GM21515 (cell line): ENCODE results near the gene FTSJ3.
"Not testable (repeated sequence)": the region's sequence is repeated elsewhere in the genome, so short reads cannot be mapped to it uniquely, and the experiment has no call there.

Experiments used
- ATAC-seq: cut with Tn5 transposase; IDR thresholded peaks from one replicate; pipeline ENCODE4 v1.9.1; 2021; ENCODE audit not compliant: unreplicated experiment

Gene FTSJ3

DNA sequence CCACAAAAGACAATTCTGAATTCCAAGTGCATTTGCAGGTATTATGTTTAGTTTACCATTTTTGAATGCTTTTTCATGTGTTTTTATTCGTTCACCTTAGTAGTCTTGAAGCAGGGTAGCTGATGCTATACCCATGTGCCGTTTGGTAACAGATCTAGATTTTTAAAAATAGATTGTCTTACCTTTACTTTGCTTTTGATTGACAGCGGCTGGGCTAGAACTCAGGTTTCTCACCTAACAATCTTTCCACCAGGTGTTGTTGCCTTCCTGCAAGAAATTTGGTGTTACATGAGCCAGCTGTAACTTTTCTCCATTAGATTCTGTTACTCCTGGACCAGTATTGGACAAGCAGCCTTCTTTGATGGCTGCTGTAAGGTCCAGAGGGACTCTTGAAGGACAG is 1.5 kb upstream of the FTSJ3 start:
- ATAC-seq, result no peak

DNA sequence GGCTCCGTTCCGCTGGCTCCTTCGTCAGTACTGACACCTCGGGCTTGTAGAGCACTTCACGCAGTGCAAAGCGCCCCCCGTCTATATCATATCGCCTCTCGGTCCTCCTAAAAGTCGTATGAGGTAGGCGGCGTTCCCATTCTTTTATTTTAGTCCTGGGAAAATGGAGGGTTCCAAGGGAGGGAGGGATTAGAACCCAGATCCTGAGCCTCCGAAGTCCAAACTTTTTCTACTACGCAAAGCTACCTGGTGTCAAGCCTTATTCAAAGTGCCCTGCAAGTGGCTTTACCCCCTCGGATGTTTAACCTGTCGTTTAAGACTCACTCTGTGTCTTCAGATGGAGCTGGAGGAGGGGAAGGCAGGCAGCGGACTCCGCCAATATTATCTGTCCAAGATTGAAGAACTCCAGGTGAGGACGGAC is 348 bp upstream of the FTSJ3 start:
- ATAC-seq, result no peak

DNA sequence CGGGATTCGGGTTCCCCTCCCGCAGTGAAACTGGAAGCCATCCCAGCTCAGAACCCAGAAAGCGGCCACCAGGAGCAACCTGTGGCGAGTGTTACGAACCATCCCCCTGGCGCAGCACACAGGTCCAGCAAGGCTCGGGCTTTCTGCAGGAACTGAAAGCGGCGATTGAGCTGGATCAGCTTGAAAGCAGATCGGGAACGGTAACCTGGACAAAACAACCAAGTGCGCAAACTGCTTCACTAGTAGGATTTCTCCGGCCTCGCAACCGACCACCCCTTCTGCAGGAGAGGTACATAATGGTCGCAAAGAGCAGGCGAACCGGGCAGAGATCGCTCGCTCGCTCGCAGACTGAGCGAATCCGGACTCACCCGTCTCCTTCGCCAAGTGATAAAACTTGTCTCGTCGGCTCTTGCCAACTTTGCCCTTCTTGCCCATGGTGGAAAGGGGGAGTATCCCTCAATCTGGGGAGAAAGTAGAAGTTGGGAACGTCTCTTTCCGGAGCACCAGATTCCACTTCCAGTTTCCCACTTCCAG is 928 bp downstream of the FTSJ3 start:
- peak; percentile 7 for ATAC-seq

DNA sequence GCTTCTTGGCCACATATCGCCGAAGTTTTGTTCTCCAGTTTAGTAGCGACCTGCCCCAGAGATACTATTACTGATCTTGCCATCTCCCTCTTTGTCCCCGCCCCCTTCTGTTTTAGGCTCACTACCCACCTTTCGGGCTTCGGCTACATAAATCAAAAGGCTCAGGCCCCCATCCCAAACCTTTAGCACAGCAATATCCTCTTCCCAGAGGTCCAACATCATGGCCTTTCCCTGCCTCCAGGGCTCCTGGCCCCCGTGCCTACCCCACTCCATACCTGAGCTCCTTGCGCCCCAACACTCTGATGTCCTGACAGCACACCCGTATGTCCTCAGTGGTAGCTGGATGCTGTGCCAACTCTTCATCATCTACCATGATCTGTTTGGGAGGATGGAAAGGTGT is 3.1 kb downstream of the FTSJ3 start:
- no peak for ATAC-seq

DNA sequence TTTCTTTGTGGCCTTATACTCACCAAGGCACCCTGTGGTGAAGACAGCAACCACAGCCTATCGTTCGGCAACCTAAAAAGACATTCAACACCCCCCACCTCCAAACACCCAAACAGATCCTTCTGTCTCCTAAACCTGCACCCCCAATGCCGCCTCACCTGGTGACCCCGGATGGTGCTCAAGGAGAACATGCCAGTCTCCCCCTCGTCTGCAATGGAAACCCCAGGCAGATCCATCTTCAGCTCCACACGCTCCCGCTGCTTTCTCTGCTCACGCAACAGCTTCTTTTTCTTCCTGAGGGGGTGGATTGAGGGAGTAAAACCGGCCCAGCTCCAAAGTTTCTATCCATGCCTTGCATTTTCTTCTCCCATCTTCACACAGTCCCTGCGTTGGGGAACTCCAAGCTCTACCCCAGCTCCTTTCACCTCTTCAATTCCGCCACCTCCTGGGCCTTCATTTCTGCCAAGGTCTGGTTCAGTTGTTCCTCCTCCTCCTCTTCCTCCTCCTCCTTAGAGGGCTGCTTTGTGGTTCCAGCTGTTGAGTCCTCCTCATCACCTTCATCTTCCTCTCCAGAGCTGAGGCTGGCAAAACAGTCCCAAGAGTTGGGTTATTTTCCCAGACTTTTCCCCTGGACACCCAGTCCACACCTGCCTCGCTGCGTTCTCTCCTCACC is 3.7 kb downstream of the FTSJ3 start:
- ATAC-seq, result no peak

DNA sequence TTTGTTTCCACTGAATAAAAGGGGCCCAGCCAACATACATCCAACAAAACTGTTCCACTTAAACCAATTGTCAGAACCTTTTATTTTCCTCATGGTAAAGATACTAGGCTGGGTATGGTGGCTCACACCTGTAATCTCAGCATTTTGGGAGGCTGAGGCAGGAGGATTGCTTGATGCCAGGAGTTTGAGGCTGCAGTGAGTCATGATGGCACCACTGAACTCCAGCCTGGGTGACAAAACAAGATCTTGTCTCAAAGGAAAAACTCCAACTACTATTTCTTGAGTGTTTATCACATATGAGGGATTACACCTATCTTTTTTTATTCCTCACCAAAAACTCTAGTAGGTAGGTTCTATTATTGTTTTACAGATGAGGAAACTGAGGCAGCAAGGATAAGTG is 4.9 kb downstream of the FTSJ3 start:
- ATAC-seq, result no peak

DNA sequence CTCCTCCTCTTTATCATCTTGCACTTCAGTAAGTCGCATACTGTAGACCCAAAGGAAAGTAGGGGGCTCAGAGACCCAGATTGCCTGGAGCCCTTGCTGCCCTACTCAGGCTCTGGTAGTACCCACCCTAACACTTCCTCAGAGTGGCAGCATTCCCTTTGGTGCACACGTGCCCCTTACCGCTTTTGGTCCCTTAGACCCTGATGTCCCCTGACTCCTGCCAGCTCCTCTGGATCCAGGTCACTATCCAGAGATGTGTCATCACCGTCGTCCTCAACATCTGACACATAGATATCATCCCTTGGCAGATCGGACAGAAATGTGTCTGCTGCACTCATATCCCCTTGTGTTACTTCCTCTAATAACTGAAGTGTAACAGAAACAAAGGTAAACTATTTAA is 5.7 kb downstream of the FTSJ3 start:
- no peak for ATAC-seq

DNA sequence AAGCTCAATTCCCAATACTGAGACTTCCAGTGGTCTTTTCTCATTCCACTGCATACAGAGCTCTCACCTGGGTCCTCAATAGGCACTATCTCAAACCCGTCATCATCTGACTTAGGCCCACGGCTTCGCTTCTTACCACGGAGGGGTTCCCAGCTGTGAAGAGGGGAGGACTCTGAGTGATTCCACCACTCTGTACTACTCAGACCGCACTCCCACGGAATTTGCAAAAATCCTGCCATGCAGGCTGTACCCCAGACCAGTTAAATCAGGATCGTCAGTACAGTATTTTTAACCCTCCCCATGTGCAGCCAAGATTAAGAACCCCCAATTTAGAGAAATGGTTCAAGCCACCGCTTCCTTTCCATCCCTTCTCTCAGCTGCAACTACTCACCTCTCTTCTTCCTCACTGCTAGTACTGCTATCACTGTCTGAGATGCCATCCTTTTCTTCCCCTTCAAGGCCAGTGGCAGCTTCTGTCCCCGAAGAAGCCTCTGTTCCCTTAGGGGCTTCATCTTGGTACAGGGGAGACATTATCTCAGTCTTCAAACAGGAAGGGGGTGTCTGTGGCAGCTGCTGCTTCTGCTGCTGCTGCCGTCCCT is 6.4 kb downstream of the FTSJ3 start:
- ATAC-seq, result no peak

DNA sequence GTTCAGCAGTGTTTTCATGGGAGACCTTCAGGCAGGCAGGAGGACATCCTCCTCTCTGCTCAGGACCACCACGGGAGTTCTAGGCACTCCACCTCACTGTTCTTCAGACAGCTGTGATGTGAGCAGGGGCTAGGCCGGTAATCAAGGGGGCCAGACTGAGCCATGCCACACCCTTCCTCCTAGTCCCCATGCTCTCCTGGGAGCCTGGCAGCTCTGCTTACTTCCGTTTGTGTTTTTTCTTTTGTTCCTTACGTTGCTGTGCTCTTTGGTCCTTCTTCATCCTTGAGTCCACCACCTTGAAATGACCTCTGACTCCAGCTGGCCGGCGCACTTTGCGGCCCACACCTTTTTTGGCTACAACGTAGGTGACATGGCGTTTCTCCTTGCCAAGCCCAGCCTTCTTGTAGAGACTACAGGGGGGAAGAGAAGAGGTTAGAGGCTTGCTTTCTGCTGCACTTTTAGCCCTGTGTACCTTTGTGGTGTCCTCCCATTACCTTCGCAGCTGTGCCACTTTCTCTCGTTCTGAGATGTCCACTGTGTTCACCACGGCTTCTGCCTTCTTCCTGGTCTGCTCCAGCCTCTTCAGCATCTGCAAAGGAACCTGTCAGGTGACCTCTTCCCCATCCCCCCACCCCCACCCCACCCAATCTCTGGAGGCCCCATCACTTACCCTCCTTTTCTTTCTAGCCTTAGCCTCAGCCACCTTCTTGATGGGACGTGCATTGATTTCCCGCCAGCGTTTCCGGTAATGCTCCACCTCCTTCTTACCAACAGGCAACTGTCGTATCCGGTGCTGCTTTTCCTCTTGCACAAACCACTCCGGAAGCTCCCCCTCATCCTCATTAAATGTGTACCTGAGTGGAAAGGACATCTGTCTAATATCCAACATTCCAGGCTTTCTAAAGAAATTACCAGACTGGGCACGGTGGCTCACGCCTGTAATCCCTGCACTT is 7.6 kb downstream of the FTSJ3 start:
- ATAC-seq, result no peak

DNA sequence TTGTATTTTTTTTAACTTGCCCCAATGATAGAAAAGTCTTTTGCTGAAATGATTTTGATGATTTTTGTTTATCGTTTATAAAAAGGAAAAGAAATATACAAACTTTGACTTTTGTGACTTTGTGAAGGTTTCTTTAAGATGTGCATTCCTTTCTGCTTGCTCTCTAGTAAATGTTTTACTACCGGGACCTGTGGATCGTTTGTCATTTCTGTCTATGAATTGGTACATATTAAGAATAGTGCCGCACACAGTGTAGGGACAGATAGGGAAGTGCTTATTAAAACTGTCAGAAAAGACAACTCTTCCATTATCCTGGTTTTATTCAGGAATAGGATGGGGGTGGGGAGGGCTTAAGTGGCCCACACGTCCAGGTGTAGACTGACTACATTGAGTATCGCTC is 8.3 kb downstream of the FTSJ3 start:
- ATAC-seq, result no peak

DNA sequence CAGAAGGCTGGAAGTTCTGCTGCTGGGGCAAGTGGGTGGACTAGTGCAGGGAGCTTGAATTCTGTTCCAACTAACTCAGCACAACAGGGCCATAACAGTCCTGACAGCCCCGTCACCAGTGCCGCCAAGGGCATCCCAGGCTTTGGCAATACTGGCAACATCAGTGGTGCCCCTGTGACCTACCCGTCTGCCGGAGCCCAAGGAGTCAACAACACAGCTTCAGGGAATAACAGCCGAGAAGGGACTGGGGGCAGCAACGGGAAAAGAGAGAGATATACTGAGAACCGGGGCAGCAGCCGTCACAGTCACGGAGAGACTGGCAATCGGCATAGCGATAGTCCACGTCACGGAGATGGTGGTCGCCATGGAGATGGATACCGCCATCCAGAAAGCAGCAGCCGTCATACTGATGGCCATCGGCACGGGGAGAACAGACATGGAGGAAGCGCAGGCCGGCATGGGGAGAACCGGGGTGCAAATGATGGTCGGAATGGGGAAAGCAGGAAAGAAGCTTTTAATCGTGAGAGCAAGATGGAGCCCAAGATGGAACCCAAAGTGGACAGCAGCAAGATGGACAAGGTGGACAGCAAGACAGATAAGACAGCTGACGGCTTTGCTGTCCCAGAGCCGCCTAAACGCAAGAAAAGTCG is 9.6 kb downstream of the FTSJ3 start:
- no peak for ATAC-seq

DNA sequence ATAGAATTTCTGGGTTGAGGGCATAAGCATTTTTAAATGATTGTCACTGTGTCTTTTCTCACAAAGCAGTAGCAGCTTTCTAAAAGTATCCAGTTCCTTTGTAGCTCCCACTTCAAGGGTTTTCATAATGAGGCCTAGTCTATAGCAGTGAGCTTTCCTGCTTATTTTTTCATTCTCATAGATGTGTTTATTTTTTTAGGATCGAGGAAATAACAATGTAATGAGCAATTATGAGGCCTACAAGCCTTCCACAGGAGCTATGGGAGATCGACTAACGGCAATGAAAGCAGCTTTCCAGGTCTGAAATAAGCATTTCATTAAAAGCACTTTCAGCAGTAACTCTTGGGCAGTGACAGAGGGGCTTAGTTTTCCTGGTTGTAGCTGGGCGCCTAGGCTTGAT is 10.8 kb downstream of the FTSJ3 start:
- ATAC-seq, result no peak

DNA sequence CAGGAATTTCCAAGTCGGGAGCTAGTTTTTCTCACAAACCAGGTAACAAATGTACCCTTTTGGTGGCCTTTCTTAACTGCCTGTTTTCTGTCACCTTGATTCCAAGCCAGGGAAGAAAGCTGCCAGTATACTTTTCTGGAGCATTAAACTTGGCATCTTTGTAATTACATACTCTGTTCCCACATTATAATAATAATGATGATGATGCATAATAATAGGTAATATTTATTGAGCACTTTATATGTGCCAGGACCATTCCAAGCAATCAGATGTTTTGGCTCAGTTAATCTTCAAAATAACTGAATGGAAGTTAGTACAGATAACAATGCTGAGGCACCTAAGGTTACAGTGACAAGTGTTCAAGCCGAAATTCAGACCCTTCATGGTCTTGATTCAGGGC is 11.3 kb downstream of the FTSJ3 start:
- ATAC-seq, result no peak

DNA sequence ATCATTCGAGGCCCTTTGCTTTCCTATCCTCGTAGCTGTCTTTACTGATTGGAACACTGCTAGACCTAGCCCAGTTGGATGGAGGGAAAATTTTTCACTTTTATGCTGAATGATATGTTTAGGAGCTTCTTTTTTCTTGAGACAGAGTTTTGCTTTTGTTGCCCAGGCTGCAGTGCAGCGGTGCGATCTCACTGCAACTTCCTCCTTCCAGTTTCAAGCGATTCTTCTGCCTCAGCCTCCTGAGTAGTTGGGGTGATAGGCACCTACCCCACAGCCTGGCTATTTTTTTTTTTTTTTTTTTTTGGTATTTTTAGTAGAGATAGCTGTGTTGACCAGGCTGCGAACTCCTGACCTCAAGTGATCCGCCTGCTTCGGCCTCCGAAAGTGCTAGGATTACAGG is 17.5 kb downstream of the FTSJ3 start:
- ATAC-seq, result no peak

DNA sequence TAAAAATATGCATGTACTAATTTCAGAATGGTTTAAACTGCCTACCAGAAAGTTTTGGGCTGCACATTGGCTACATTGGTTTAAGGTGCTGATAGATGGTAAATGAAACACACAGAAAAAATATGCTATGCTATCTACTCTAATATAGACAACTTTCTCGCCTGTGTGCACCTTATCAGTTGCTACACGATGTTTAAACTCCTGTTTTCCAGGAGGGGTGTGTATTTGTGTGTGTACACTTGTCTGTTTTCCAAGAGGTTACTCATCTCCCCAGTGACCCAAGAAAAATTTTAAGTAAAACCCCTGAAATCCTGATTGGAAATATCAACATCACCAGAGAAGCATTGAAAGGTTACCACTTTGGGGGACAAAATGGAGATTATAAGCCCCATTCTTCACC is 21.9 kb downstream of the FTSJ3 start:
- ATAC-seq, result no peak

DNA sequence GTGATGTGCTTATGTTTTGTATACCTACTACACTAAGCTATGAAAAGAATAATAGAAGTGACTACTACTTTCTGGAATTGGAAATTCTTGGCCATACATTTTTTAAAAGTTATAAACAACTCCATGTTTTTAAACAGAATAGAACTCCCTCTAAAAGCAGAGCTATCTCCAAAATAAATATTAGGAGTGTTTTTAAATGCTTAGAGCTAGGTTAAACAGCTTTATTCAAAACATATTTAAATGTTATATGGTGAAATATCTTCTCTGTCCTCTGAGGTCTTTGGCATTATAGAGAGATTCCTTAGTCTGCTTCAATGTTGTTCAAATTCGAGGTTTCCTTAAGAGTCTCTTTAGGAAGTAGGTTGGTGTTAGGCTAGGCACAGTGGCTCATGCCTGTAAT is 23.1 kb downstream of the FTSJ3 start:
- no peak for ATAC-seq

DNA sequence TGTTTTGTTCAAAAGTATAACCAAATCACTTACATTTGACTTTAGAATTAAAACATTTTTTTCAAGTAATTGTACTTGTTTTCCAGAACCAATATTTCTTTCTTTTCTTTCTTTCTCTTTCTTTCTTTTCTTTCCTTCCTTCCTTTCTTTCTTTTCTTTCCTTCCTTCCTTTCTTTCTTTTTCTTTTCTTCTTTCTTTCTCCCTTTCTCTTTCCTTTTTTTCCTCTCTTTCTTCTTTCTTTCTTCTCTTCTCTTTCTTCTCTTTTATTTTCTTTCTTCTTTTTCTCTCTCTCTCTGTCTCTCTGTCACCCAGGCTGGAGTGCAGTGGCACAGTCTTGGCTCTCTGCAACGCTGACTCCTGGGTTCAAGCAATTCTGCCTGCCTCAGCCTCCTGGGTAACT is 26.7 kb downstream of the FTSJ3 start:
- no peak for ATAC-seq

DNA sequence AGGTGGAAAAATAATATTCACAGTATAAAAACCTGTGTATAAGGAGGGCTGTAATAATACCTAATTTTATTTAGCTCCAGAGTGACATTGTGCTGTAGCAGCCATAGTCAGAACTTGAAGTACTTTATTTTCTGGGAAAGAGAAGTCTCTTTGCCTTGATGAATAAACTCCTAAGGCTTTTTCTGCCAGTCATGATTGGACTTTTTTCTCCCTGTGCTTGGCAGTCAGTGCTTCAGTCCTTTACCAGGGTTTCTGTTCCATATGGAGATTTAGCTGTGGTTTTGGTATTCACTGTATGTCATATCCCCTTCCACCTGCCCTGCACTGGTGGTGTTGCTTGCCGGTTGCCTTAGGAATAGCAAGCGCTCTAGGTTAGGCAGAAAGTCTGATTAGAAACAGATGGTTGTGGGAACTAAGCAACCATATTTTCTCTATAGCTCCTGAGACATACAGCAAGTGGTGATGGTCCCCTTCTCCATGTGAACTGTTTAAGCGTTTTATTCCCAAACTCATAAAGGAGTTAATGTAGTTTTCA is 28.8 kb downstream of the FTSJ3 start:
- ATAC-seq, result no peak

DNA sequence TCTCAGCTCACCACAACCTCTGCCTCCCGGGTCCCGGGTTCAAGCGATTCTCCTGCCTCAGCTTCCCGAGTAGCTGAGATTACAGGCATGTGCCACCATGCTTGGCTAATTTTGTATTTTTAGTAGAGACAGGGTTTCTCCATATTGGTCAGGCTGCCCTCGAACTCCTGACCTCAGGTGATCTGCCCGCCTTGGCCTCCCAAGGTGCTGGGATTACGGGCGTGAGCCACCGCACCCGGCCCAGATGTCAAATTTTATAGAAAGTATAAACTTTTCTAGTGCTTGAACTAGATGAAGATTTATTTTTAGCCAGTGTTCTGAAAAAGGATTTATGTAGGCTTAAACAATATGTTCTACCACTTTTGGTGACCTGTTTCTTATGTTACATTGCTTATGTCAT is 31.1 kb downstream of the FTSJ3 start:
- ATAC-seq, result not testable (repeated sequence)

DNA sequence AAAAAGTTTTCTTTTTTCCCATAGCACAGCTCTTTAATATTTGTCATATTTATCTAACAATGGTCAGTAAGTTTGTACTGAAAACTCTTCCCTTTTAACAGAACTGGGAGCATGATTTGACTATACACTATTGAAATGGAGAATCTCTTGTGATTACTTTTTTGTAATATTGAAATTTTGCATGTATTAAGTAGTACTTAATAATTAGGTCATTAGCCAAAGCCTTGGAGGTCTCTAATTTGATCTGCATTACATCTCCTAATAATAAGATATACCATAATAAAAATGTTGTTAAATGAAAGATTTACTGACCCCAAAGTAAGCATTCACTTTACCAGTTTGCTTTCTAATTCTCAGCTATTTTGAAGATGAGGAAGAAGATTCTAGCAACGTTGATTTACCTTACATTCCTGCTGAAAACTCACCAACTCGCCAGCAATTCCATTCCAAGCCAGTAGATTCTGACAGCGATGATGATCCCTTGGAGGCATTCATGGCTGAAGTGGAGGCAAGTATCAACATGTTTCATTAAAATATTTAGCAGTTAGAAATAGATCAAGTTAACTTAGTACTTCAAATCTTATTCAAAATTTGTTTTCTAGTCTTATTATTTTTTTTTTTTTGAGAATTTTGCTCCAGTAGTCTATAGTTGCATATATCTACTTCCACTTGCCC is 35.3 kb downstream of the FTSJ3 start:
- ATAC-seq, result no peak
